DOHH2 (cell line): ENCODE data around the gene ERC2.

Source experiments
- EZH2phosphoT487 ChIP-seq: fragments of 200-600 bp; sonication (generic); IDR thresholded peaks from 2 replicates; pipeline ENCODE4 v1.6.1; 2017; ENCODE audit warnings: borderline replicate concordance, mild to moderate bottlenecking, antibody characterized with exemption, low read length, moderate library complexity, mixed read lengths
- TF ChIP-seq, protein P1 (sequence below): fragments of 200-600 bp; sonication (generic); IDR thresholded peaks from one replicate; pipeline ENCODE4 v1.5.1; 2014; ENCODE audit warnings: antibody characterized with exemption, mild to moderate bottlenecking, low read depth, low read length; ENCODE audit not compliant: poor library complexity, severe bottlenecking

DNA sequence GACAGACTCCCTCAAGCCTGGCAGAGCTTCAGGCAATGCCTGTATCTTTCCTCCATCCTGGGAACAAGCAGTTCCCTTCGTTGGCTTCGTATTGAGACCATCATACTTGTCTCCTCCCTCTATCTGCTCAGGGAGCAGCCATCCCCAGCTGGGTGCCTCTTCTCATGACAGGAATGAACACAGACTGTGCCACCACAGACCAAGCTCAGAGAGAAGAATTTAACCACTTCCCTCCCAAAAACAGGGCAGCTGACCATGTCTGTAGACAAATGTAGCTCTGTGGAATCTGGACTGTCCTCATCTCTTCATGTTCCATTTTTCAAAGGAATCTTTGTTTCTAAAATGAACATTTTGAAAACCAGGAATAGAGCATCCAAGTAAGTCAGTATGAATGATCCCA is 245.4 kb downstream of the ERC2 start:
- no peak for TF ChIP-seq EZH2phosphoT487
- TF ChIP-seq, protein P1, sequence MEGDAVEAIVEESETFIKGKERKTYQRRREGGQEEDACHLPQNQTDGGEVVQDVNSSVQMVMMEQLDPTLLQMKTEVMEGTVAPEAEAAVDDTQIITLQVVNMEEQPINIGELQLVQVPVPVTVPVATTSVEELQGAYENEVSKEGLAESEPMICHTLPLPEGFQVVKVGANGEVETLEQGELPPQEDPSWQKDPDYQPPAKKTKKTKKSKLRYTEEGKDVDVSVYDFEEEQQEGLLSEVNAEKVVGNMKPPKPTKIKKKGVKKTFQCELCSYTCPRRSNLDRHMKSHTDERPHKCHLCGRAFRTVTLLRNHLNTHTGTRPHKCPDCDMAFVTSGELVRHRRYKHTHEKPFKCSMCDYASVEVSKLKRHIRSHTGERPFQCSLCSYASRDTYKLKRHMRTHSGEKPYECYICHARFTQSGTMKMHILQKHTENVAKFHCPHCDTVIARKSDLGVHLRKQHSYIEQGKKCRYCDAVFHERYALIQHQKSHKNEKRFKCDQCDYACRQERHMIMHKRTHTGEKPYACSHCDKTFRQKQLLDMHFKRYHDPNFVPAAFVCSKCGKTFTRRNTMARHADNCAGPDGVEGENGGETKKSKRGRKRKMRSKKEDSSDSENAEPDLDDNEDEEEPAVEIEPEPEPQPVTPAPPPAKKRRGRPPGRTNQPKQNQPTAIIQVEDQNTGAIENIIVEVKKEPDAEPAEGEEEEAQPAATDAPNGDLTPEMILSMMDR = no peak
